IMR-90 (cell line): ENCODE measurements around the gene OGFR. TPM values are rescaled to one million over a fixed set of nuclear protein-coding genes. Genes with fewer than 3 reads are reported as not detected.

Experiments used
- ATAC-seq: fragments of 200-7000 bp; cut with Tn5 transposase; 2 replicates; pipeline ENCODE4 v1.9.1; 2020; ENCODE audit warnings: low read depth, mild to moderate bottlenecking, moderate library complexity
- BruUV-seq: library from RNA; stranded (reverse); fragments of 400-500 nt; replicated peaks from 2 replicates; lab custom pipeline; 2021; lab: Mats Ljungman, UMichigan
- CTCF ChIA-PET: fragments of 300-600 bp; formaldehyde crosslinking; extraction: SDS; loops from one replicate; lab custom pipeline; 2021; ENCODE audit warnings: antibody characterized with exemption; lab: Yijun Ruan, JAX
- POLR2A ChIA-PET: fragments of 300-600 bp; sonication (Branson Sonifier 250); formaldehyde crosslinking; loops from one replicate; lab custom pipeline; 2022; ENCODE audit warnings: antibody characterized with exemption; ENCODE audit not compliant: unreplicated experiment; lab: Charles Lee
- DNase-seq: peaks from one replicate; pipeline ENCODE4 v3.0.0; 2013
- H2AFZ ChIP-seq: replicated peaks from 2 replicates; pipeline ENCODE3; 2013; ENCODE audit warnings: low read length, mild to moderate bottlenecking; ENCODE audit not compliant: poor library complexity
- H2AK5ac ChIP-seq: 2 replicates; pipeline ENCODE4 v1.6.1; 2013; ENCODE audit warnings: low read depth, low read length, inconsistent platforms
- H2AK9ac ChIP-seq: replicated peaks from 2 replicates; pipeline ENCODE3; 2013; ENCODE audit warnings: mild to moderate bottlenecking, low read depth, low read length, moderate library complexity; ENCODE audit not compliant: poor library complexity
- H2BK120ac ChIP-seq: 2 replicates; pipeline ENCODE4 v1.6.1; 2013; ENCODE audit warnings: low read depth, low read length, inconsistent platforms
- H2BK15ac ChIP-seq: 3 replicates; pipeline ENCODE4 v1.6.1; 2013; ENCODE audit warnings: low read depth, low read length, inconsistent platforms
- H2BK20ac ChIP-seq: 2 replicates; pipeline ENCODE4 v1.6.1; 2013; ENCODE audit warnings: low read depth, mild to moderate bottlenecking, inconsistent platforms, low read length, moderate library complexity
- H2BK5ac ChIP-seq: 2 replicates; pipeline ENCODE4 v1.6.1; 2013; ENCODE audit warnings: mild to moderate bottlenecking, low read depth, low read length, inconsistent platforms; ENCODE audit not compliant: poor library complexity, severe bottlenecking
- H3K14ac ChIP-seq: replicated peaks from 2 replicates; pipeline ENCODE4 v1.6.1; 2013; ENCODE audit warnings: low read depth, low read length, inconsistent platforms
- H3K18ac ChIP-seq: 2 replicates; pipeline ENCODE4 v1.6.1; 2013; ENCODE audit warnings: low read depth, low read length, control low read depth
- H3K23ac ChIP-seq: 2 replicates; pipeline ENCODE4 v1.6.1; 2013; ENCODE audit warnings: low read depth, low read length, inconsistent platforms
- H3K27ac ChIP-seq: 2 replicates; pipeline ENCODE4 v1.5.1; 2013; ENCODE audit warnings: mild to moderate bottlenecking, control low read depth, low read length; ENCODE audit not compliant: insufficient read depth
- H3K27me3 ChIP-seq: 2 replicates; pipeline ENCODE4 v1.6.1; 2013; ENCODE audit warnings: low read length; ENCODE audit not compliant: control insufficient read depth, insufficient read depth
- H3K36me3 ChIP-seq: 2 replicates; pipeline ENCODE4 v1.6.1; 2013; ENCODE audit warnings: low read length, mixed read lengths; ENCODE audit not compliant: control insufficient read depth, insufficient read depth
- H3K4ac ChIP-seq: 2 replicates; pipeline ENCODE4 v1.6.1; 2013; ENCODE audit warnings: low read depth, low read length, inconsistent platforms
- H3K4me1 ChIP-seq: 2 replicates; pipeline ENCODE4 v1.6.1; 2013; ENCODE audit warnings: low read length, mixed read lengths; ENCODE audit not compliant: control insufficient read depth, insufficient read depth
- H3K4me2 ChIP-seq: 2 replicates; pipeline ENCODE4 v1.6.1; 2013; ENCODE audit warnings: low read depth, mild to moderate bottlenecking, control low read depth, low read length, moderate library complexity
- H3K4me3 ChIP-seq: 2 replicates; pipeline ENCODE4 v1.5.1; 2013; ENCODE audit warnings: low read depth, mild to moderate bottlenecking, control low read depth, low read length, moderate library complexity; ENCODE audit not compliant: insufficient read depth
- H3K56ac ChIP-seq: 2 replicates; pipeline ENCODE4 v1.6.1; 2013; ENCODE audit warnings: low read length, inconsistent platforms; ENCODE audit not compliant: insufficient read depth; ENCODE audit errors: extremely low read depth
- H3K79me1 ChIP-seq, 2 experiments: 2 replicates each; pipeline ENCODE4 v1.6.1; 2013; ENCODE audit warnings: low read length in 2 of 2, inconsistent platforms in 1 of 2, low read depth in 1 of 2
- H3K9ac ChIP-seq: 2 replicates; pipeline ENCODE4 v1.6.1; 2013; ENCODE audit warnings: low read depth, low read length, control low read depth
- H3K9me1 ChIP-seq: 2 replicates; pipeline ENCODE4 v1.6.1; 2013; ENCODE audit warnings: low read length, inconsistent platforms; ENCODE audit not compliant: insufficient read depth
- H3K9me3 ChIP-seq: 2 replicates; pipeline ENCODE4 v1.6.1; 2013; ENCODE audit warnings: low read length; ENCODE audit not compliant: control insufficient read depth, insufficient read depth
- H4K20me1 ChIP-seq: 2 replicates; pipeline ENCODE4 v1.6.1; 2013; ENCODE audit warnings: low read length, inconsistent platforms; ENCODE audit not compliant: insufficient read depth
- H4K5ac ChIP-seq: 2 replicates; pipeline ENCODE4 v1.6.1; 2013; ENCODE audit warnings: mild to moderate bottlenecking, low read depth, low read length, control low read depth
- H4K8ac ChIP-seq, 2 experiments: 2 replicates each; pipeline ENCODE4 v1.6.1; 2013; ENCODE audit warnings: low read depth in 2 of 2, low read length in 2 of 2, control low read depth in 1 of 2, inconsistent platforms in 1 of 2
- H4K91ac ChIP-seq: 2 replicates; pipeline ENCODE4 v1.6.1; 2013; ENCODE audit warnings: low read depth, low read length, inconsistent platforms; ENCODE audit not compliant: insufficient read depth
- BHLHE40 ChIP-seq: fragments of 150-350 bp; IDR thresholded peaks from 2 replicates; pipeline ENCODE4 v1.6.1; 2016; ENCODE audit warnings: mild to moderate bottlenecking, low read depth, low read length
- FOS ChIP-seq: fragments of 150-350 bp; IDR thresholded peaks from 2 replicates; pipeline ENCODE4 v1.6.1; 2016; ENCODE audit warnings: low read depth, low read length
- MAFK ChIP-seq: IDR thresholded peaks from 2 replicates; pipeline ENCODE4 v1.6.1; 2012; ENCODE audit warnings: low read depth, low read length, improper control_type of control experiment
- MAZ ChIP-seq: IDR thresholded peaks from 2 replicates; pipeline ENCODE4 v1.6.1; 2012; ENCODE audit warnings: low read depth, mild to moderate bottlenecking, low read length, improper control_type of control experiment, moderate library complexity, borderline replicate concordance
- MXI1 ChIP-seq: IDR thresholded peaks from 2 replicates; pipeline ENCODE4 v1.6.1; 2012; ENCODE audit warnings: low read depth, mild to moderate bottlenecking, low read length, moderate library complexity, borderline replicate concordance
- NFE2L2 ChIP-seq: fragments of 150-350 bp; IDR thresholded peaks from 2 replicates; pipeline ENCODE4 v1.6.1; 2016; ENCODE audit warnings: low read depth, mild to moderate bottlenecking, low read length
- POLR2A ChIP-seq: IDR thresholded peaks from 2 replicates; pipeline ENCODE4 v1.6.1; 2012; ENCODE audit warnings: mild to moderate bottlenecking, low read depth, low read length
- RAD21 ChIP-seq: IDR thresholded peaks from 2 replicates; pipeline ENCODE4 v1.6.1; 2012; ENCODE audit warnings: low read length, improper control_type of control experiment
- RCOR1 ChIP-seq: IDR thresholded peaks from 2 replicates; pipeline ENCODE4 v1.6.1; 2012; ENCODE audit warnings: mild to moderate bottlenecking, low read length, improper control_type of control experiment; ENCODE audit not compliant: insufficient replicate concordance
- SMC3 ChIP-seq: fragments of 150-350 bp; IDR thresholded peaks from 2 replicates; pipeline ENCODE4 v1.6.1; 2016; ENCODE audit warnings: low read depth, mild to moderate bottlenecking, antibody characterized with exemption, low read length, moderate library complexity
- USF2 ChIP-seq: fragments of 150-350 bp; IDR thresholded peaks from 2 replicates; pipeline ENCODE4 v1.6.1; 2017; ENCODE audit warnings: mild to moderate bottlenecking, antibody characterized with exemption, low read length, low read depth
- WGBS, 2 experiments: methylation state at CpG; one replicate each; pipeline versions ENCODE4 v1.1.5 to v1.1.7; 2013; ENCODE audit warnings: missing lambda C conversion rate in 2 of 2; ENCODE audit not compliant: insufficient read length in 1 of 2; ENCODE audit errors: extremely low coverage in 2 of 2; 5-methylcytosine and 5-hydroxymethylcytosine counted together
- dilution Hi-C: fragments of 300-500 bp; cut with HindIII; formaldehyde crosslinking; loops from one replicate; pipeline ENCODE4 v1.14.3; 2018; ENCODE audit warnings: low sequenced_read_pairs; ENCODE audit not compliant: unreplicated experiment
- in situ Hi-C: fragments of 300-500 bp; cut with MboI; formaldehyde crosslinking; loops from 3 replicates; pipeline ENCODE4 v1.14.3; 2019; ENCODE audit warnings: low sequenced_read_pairs, inconsistent platforms, mixed read lengths
- intact Hi-C: fragments of 100-400 bp; cut with micrococcal nuclease; formaldehyde crosslinking; loops from 2 replicates; pipeline ENCODE4 v1.10.0; 2022
- polyA plus RNA-seq, 3 experiments: library from polyadenylated mRNA; depleted of rRNA; stranded (reverse); fragments of >200 nt; gene quantifications; 2 replicates each; pipeline ENCODE4 v1.2.3, GENCODE V29; 2012; ENCODE audit warnings: low replicate concordance in 1 of 3
- total RNA-seq: library from RNA; depleted of rRNA; stranded (reverse); fragments of >200 nt; gene quantifications from 2 replicates; pipeline ENCODE4 v1.2.3, GENCODE V29; 2012
- TF ChIP-seq, protein P1 (sequence below): conservative IDR thresholded peaks from 2 replicates; pipeline ENCODE4 v1.5.1; 2012; ENCODE audit warnings: mild to moderate bottlenecking, low read depth, low read length, improper control_type of control experiment

The OGFR gene
- total and polyA plus RNA-seq, 2 of the 4 experiments (the other 2 are of a cell fraction) = 22.4 to 30.1 TPM

DNA sequence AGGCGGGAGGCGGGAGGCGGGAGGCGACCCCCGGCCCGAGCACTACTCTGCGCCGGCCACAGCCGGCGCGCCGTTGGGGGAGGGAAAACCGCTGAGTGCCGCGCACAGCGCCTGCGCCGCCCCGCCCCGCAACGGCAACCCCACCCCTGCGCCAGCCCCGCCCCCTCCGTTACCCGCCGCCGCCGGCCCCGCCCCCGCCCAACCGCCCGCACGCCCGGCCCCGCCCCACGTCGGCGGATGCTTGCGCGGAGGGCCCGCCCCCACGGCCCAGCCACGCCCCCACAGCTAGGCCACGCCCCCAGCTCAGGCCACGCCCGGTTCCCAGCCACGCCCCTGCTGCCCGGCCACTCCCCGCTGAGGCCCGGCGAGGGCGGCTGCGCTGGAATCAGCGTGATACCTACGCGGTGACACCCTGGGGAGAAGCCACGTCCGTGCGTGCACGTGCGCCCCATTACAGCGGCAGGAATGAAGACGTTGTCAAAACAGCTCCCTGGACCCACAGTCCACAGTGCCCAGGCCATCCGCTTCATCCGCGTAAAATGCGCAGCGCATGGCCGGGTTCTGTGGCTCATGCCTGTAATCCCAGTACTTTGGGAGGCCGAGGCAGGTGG is 57.2 kb downstream of the OGFR start, which contains the start of gene TCFL5:
Gene TCFL5 (minus strand): TSS at position 97 of the 611 bp plus-strand sequence. CDS start 152 bp downstream, outside the sequence.
- peak within 1 kb of the TSS; percentile 91 for H3K4ac ChIP-seq
- no peak within 1 kb of the TSS; the same call in 2 of the 3 replicates for H2BK15ac ChIP-seq
- intact Hi-C loops = loop anchor here (5.0 kb wide), 1 partner anchor 55 kb away; no protein-coding TSS in a partner anchor
- H4K20me1 ChIP-seq = peaks cover 16% of the 10 kb centered on the region
- H2AK5ac ChIP-seq = peak within 1 kb of the TSS; percentile 84; the same call in 1 of the 2 replicates
- ChIA-PET POLR2A (interaction anchor here (0.6 kb wide), 1 partner anchor 13 kb away, joined by 4 read pairs; no protein-coding TSS in a partner anchor), CTCF (interaction anchor here (1.0 kb wide), 1 partner anchor 55 kb away, joined by 3 read pairs; no protein-coding TSS in a partner anchor)
- peak within 1 kb of the TSS; percentile 93; the same call in 1 of the 2 replicates for H3K23ac ChIP-seq
- H3K9me3 ChIP-seq = no peaks in the 10 kb centered on the region
- no TSS peak for BruUV-seq
- DNase-seq = peak; percentile 76
- peak within 1 kb of the TSS; percentile 9 to 97; a peak in 3 of 4 replicates for H4K8ac ChIP-seq
- dilution Hi-C loops = no loop called here
- H2BK120ac ChIP-seq = no peak within 1 kb of the TSS
- H2BK5ac ChIP-seq = peak within 1 kb of the TSS; percentile 32
- no peak within 1 kb of the TSS for H2BK20ac ChIP-seq
- peaks cover 2% of the 10 kb centered on the region; the same call in 1 of the 2 replicates for H3K9me1 ChIP-seq
- H3K56ac ChIP-seq = no peak within 1 kb of the TSS
- H2AFZ ChIP-seq = peak within 1 kb of the TSS; percentile 98
- peak; percentile 94 for ATAC-seq
- peaks cover 14 to 33% of the 10 kb centered on the region in 2 experiments for H3K79me1 ChIP-seq
- peak within 1 kb of the TSS; percentile 14; the same call in 1 of the 2 replicates for H4K91ac ChIP-seq
- H3K4me1 ChIP-seq = 0 out of 2 replicates have a peak, but pooled peaks cover 3% of the 10 kb centered on the region
- peak within 1 kb of the TSS; percentile 88 for H3K14ac ChIP-seq
- H4K5ac ChIP-seq = peak within 1 kb of the TSS; percentile 20
- peak within 1 kb of the TSS; percentile 93 for H2AK9ac ChIP-seq
- H3K4me3 ChIP-seq = peak within 1 kb of the TSS; percentile 100
- H3K36me3 ChIP-seq = peaks cover 8% of the 10 kb centered on the region; the same call in 1 of the 2 replicates
- peak within 1 kb of the TSS; percentile 87 for H3K27ac ChIP-seq
- H3K9ac ChIP-seq = peak within 1 kb of the TSS; percentile 98
- WGBS, 2 experiments = 25% methylated on average over 30 of the region's 70 CpGs; no CpG with 5 or more reads in 1 of the 2 experiments
- in situ Hi-C loops = no loop called here
- TF ChIP-seq USF2 (0 out of 2 replicates have a peak, but pooled peaks have one; percentile 11), MAFK (no peak), NFE2L2 (no peak), BHLHE40 (peak; percentile 92), MAZ (peak; percentile 46; the same call in 1 of the 2 replicates), RCOR1 (no peak), MXI1 (no peak), RAD21 (no peak), POLR2A (no peak), SMC3 (no peak), FOS (no peak)
- TF ChIP-seq, protein P1, sequence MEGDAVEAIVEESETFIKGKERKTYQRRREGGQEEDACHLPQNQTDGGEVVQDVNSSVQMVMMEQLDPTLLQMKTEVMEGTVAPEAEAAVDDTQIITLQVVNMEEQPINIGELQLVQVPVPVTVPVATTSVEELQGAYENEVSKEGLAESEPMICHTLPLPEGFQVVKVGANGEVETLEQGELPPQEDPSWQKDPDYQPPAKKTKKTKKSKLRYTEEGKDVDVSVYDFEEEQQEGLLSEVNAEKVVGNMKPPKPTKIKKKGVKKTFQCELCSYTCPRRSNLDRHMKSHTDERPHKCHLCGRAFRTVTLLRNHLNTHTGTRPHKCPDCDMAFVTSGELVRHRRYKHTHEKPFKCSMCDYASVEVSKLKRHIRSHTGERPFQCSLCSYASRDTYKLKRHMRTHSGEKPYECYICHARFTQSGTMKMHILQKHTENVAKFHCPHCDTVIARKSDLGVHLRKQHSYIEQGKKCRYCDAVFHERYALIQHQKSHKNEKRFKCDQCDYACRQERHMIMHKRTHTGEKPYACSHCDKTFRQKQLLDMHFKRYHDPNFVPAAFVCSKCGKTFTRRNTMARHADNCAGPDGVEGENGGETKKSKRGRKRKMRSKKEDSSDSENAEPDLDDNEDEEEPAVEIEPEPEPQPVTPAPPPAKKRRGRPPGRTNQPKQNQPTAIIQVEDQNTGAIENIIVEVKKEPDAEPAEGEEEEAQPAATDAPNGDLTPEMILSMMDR = no peak
- H3K4me2 ChIP-seq = peak within 1 kb of the TSS; percentile 99
- no peak within 1 kb of the TSS for H3K18ac ChIP-seq
- no peaks in the 10 kb centered on the region; the same call in 1 of the 2 replicates for H3K27me3 ChIP-seq
